Measurements from ENCODE around the gene NPHP4. TPM values are rescaled to one million over a fixed set of nuclear protein-coding genes. Genes with fewer than 3 reads are reported as not detected.

Gene NPHP4
- total and polyA plus RNA-seq, 10 of the 15 experiments (the other 5 are each of a cell fraction or from before 2014, with no cell fraction given) = 0.16 to 10.5 (median 3.1) TPM

GRCh38 chr1:5839161-5839880, 152.9 kb downstream of the NPHP4 start:
- H3K27ac ChIP-seq (ENCODE audit: control insufficient read depth, insufficient read depth) = no peak overlapping the region
- no TSS peak for BruUV-seq (replicated peaks)
- no peaks in the 10 kb centered on the region for H4K20me1 ChIP-seq (ENCODE audit: control insufficient read depth, insufficient read depth)

More at GRCh38 chr1:5839161-5839880, 152.9 kb downstream of the NPHP4 start:
- H3K9ac ChIP-seq (ENCODE audit: control insufficient read depth, insufficient read depth, low read length) = no peak overlapping the region
- H3K4me1 ChIP-seq (ENCODE audit: control insufficient read depth, insufficient read depth, low read length) = no peaks in the 10 kb centered on the region
- TF ChIP-seq REST (IDR thresholded peaks at IDR 0.05; ENCODE audit: low read depth, low read length) (no peak), PKNOX1 (IDR thresholded peaks at IDR 0.05) (no peak), SMC3 (IDR thresholded peaks at IDR 0.05; ENCODE audit: borderline replicate concordance, low read length) (no peak), FOXM1 (IDR thresholded peaks at IDR 0.05; ENCODE audit: low read depth, low read length) (no peak), NFYB (IDR thresholded peaks at IDR 0.05; ENCODE audit: insufficient read depth, low read depth, low read length) (no peak), BCL3 (IDR thresholded peaks at IDR 0.05; ENCODE audit: borderline replicate concordance, insufficient read depth, low read depth, low read length, poor library complexity, severe bottlenecking) (no peak), SREBF2 (IDR thresholded peaks at IDR 0.05; ENCODE audit: low read length) (no peak), DPF2 (IDR thresholded peaks at IDR 0.05) (no peak), CUX1 (IDR thresholded peaks at IDR 0.05; ENCODE audit: insufficient replicate concordance, low read depth, low read length) (no peak)
- ChIA-PET CTCF (no interaction called here), SMC1A (ENCODE audit: uncharacterized antibody, unreplicated experiment) (no interaction called here), RAD21 (ENCODE audit: unreplicated experiment) (no interaction called here), POLR2A (no interaction called here)
- no peak overlapping the region for H2AFZ ChIP-seq (ENCODE audit: control insufficient read depth, low read depth, low read length)
- H3K36me3 ChIP-seq (ENCODE audit: control insufficient read depth in 2 of 2, insufficient read depth in 2 of 2, low read length in 1 of 2) = no peaks in the 10 kb centered on the region
- in situ Hi-C loops (cut with MboI) = no loop called here
- H3K27me3 ChIP-seq (replicated peaks in 1 of 2; ENCODE audit: control insufficient read depth in 2 of 2, insufficient read depth in 2 of 2, low read length in 1 of 2) = 0 out of 4 replicates have a peak, but pooled peaks cover 0 to 1% of the 10 kb centered on the region in 2 experiments
- no peaks in the 10 kb centered on the region for H3K79me2 ChIP-seq (ENCODE audit: control insufficient read depth, insufficient read depth, low read length)
- WGBS (ENCODE audit: insufficient coverage, insufficient replicate concordance, low lambda C conversion rate, missing lambda C conversion rate) = 3% methylated on average over 6 of the region's 6 CpGs
- H3K4me2 ChIP-seq (ENCODE audit: control insufficient read depth, insufficient read depth) = no peak overlapping the region
- no peaks in the 10 kb centered on the region for H3K9me3 ChIP-seq (replicated peaks; ENCODE audit: control insufficient read depth, insufficient read depth, low read length)
- no peak for DNase-seq (ENCODE audit: low read depth, low spot score)
- ATAC-seq = no peak
- intact Hi-C loops (cut with micrococcal nuclease; ENCODE audit: unreplicated experiment) = no loop called here
- no peak overlapping the region for H3K4me3 ChIP-seq
- FAIRE-seq = no peak

All from GM12878 (cell line).